H9 (cell line): ENCODE data around the gene RET. TPM values are rescaled to one million over a fixed set of nuclear protein-coding genes. Genes with fewer than 3 reads are reported as not detected.

ENCODE experiments used
- DNase-seq: peaks from one replicate; pipeline ENCODE4 v3.0.0-alpha.2; 2017
- H2AFZ ChIP-seq: one replicate; pipeline ENCODE4 v1.6.1; 2013; ENCODE audit warnings: mild to moderate bottlenecking, low read length, control low read depth, moderate library complexity
- H2AK5ac ChIP-seq: 2 replicates; pipeline ENCODE4 v1.6.1; 2013; ENCODE audit warnings: low read length, control low read depth, mixed read lengths; ENCODE audit not compliant: insufficient read length
- H2BK120ac ChIP-seq: one replicate; pipeline ENCODE4 v1.6.1; 2013; ENCODE audit warnings: low read depth, mild to moderate bottlenecking, low read length, control low read depth, inconsistent platforms; ENCODE audit not compliant: poor library complexity, severe bottlenecking
- H2BK12ac ChIP-seq: 2 replicates; pipeline ENCODE4 v1.6.1; 2013; ENCODE audit warnings: low read length, control low read depth, mixed read lengths, low read depth; ENCODE audit not compliant: insufficient read length
- H2BK15ac ChIP-seq: 2 replicates; pipeline ENCODE4 v1.6.1; 2013; ENCODE audit warnings: low read depth, low read length, control low read depth
- H2BK20ac ChIP-seq: one replicate; pipeline ENCODE4 v1.6.1; 2013; ENCODE audit warnings: low read depth, mild to moderate bottlenecking, low read length, control low read depth, inconsistent platforms; ENCODE audit not compliant: poor library complexity, severe bottlenecking
- H2BK5ac ChIP-seq: 2 replicates; pipeline ENCODE4 v1.6.1; 2013; ENCODE audit warnings: low read length, control low read depth, mixed read lengths; ENCODE audit not compliant: insufficient read length
- H3K14ac ChIP-seq: 2 replicates; pipeline ENCODE4 v1.6.1; 2013; ENCODE audit warnings: low read length, control low read depth; ENCODE audit not compliant: insufficient read depth
- H3K18ac ChIP-seq: 2 replicates; pipeline ENCODE4 v1.6.1; 2013; ENCODE audit warnings: low read depth, mild to moderate bottlenecking, mixed read lengths, low read length, control low read depth; ENCODE audit not compliant: insufficient read length
- H3K23ac ChIP-seq: 2 replicates; pipeline ENCODE4 v1.6.1; 2013; ENCODE audit warnings: low read length, control low read depth, mixed read lengths, low read depth; ENCODE audit not compliant: insufficient read length
- H3K23me2 ChIP-seq: 2 replicates; pipeline ENCODE4 v1.6.1; 2013; ENCODE audit warnings: low read depth, mild to moderate bottlenecking, mixed read lengths, low read length, control low read depth; ENCODE audit not compliant: insufficient read length, poor library complexity, severe bottlenecking
- H3K27ac ChIP-seq: 2 replicates; pipeline ENCODE4 v1.5.1; 2013; ENCODE audit warnings: low read length, control low read depth, mixed read lengths, low read depth; ENCODE audit not compliant: insufficient read length
- H3K27me3 ChIP-seq: 2 replicates; pipeline ENCODE4 v1.6.1; 2013; ENCODE audit warnings: low read length, control low read depth, inconsistent platforms; ENCODE audit not compliant: insufficient read depth
- H3K4ac ChIP-seq: 2 replicates; pipeline ENCODE4 v1.6.1; 2013; ENCODE audit warnings: low read depth, mild to moderate bottlenecking, control low read depth, inconsistent platforms, low read length, moderate library complexity
- H3K4me1 ChIP-seq: 2 replicates; pipeline ENCODE4 v1.6.1; 2013; ENCODE audit warnings: low read length, control low read depth, inconsistent platforms; ENCODE audit not compliant: insufficient read depth
- H3K4me2 ChIP-seq: 2 replicates; pipeline ENCODE4 v1.6.1; 2013; ENCODE audit warnings: low read length, control low read depth, mixed read lengths; ENCODE audit not compliant: insufficient read length, insufficient read depth
- H3K56ac ChIP-seq: 2 replicates; pipeline ENCODE4 v1.6.1; 2013; ENCODE audit warnings: low read depth, mild to moderate bottlenecking, mixed read lengths, low read length, control low read depth; ENCODE audit not compliant: insufficient read length
- H3K79me1 ChIP-seq: 2 replicates; pipeline ENCODE4 v1.6.1; 2013; ENCODE audit warnings: low read depth, mild to moderate bottlenecking, moderate library complexity, low read length, control low read depth, inconsistent platforms; ENCODE audit not compliant: insufficient read depth, poor library complexity, severe bottlenecking
- H3K79me2 ChIP-seq: 2 replicates; pipeline ENCODE4 v1.6.1; 2013; ENCODE audit warnings: low read length, control low read depth, inconsistent platforms; ENCODE audit not compliant: insufficient read depth
- H3K9ac ChIP-seq: 2 replicates; pipeline ENCODE4 v1.6.1; 2013; ENCODE audit warnings: low read length, control low read depth, mixed read lengths; ENCODE audit not compliant: insufficient read length; ENCODE audit errors: extremely low read depth
- H3K9me3 ChIP-seq: one replicate; pipeline ENCODE4 v1.6.1; 2013; ENCODE audit warnings: low read depth, low read length, inconsistent platforms; ENCODE audit not compliant: control insufficient read depth
- H3T11ph ChIP-seq: one replicate; pipeline ENCODE4 v1.6.1; 2013; ENCODE audit warnings: mild to moderate bottlenecking, low read length, control low read depth, inconsistent platforms
- H4K20me1 ChIP-seq: one replicate; pipeline ENCODE4 v1.6.1; 2013; ENCODE audit not compliant: control insufficient read depth, insufficient read length, insufficient read depth
- H4K5ac ChIP-seq: 2 replicates; pipeline ENCODE4 v1.6.1; 2013; ENCODE audit warnings: low read depth, mild to moderate bottlenecking, mixed read lengths, low read length, control low read depth; ENCODE audit not compliant: insufficient read length
- H4K8ac ChIP-seq: replicated peaks from 2 replicates; pipeline ENCODE4 v1.6.1; 2013; ENCODE audit warnings: low read length, control low read depth, mixed read lengths, low read depth; ENCODE audit not compliant: insufficient read length
- H4K91ac ChIP-seq: 2 replicates; pipeline ENCODE4 v1.6.1; 2013; ENCODE audit warnings: low read depth, mild to moderate bottlenecking, moderate library complexity, mixed read lengths, low read length, control low read depth; ENCODE audit not compliant: insufficient read length
- H3K27ac Mint-ChIP-seq, 3 experiments: 2 replicates in 2 of 3; 3 replicates in 1 of 3; pipeline ENCODE4 v1.8.0; 2020 to 2021; ENCODE audit warnings: mixed read lengths in 3 of 3, mild to moderate bottlenecking in 1 of 3, moderate library complexity in 1 of 3
- H3K27me3 Mint-ChIP-seq: 2 replicates; pipeline ENCODE4 v1.8.0; 2021; ENCODE audit warnings: low read depth, mild to moderate bottlenecking, moderate library complexity, mixed read lengths
- H3K36me3 Mint-ChIP-seq, 3 experiments: 2 replicates in 2 of 3; 3 replicates in 1 of 3; pipeline ENCODE4 v1.8.0; 2020 to 2021; ENCODE audit warnings: low read depth in 3 of 3, mixed read lengths in 3 of 3; ENCODE audit not compliant: insufficient read depth in 1 of 3
- H3K4me1 Mint-ChIP-seq, 2 experiments: 2 replicates each; pipeline ENCODE4 v1.8.0; 2020; ENCODE audit warnings: mixed read lengths in 2 of 2
- H3K4me3 Mint-ChIP-seq, 2 experiments: 2 replicates in 1 of 2; 3 replicates in 1 of 2; pipeline ENCODE4 v1.8.0; 2020 to 2021; ENCODE audit warnings: mild to moderate bottlenecking in 2 of 2, mixed read lengths in 2 of 2, moderate library complexity in 1 of 2
- H3K9me3 Mint-ChIP-seq, 2 experiments: 2 replicates in 1 of 2; 3 replicates in 1 of 2; pipeline ENCODE4 v1.8.0; 2020; ENCODE audit warnings: mild to moderate bottlenecking in 2 of 2, mixed read lengths in 2 of 2, moderate library complexity in 1 of 2
- WGBS: extraction: QIAGEN DNeasy Blood & Tissue Kit; methylation state at CpG from one replicate; pipeline ENCODE4 v1.1.7; 2013; ENCODE audit warnings: missing lambda C conversion rate, low lambda C conversion rate, mixed read lengths; ENCODE audit not compliant: insufficient read length; ENCODE audit errors: extremely low coverage; 5-methylcytosine and 5-hydroxymethylcytosine counted together
- total RNA-seq: library from RNA; stranded (reverse); gene quantifications from 2 replicates; pipeline ENCODE4 v1.2.1, GENCODE V29; 2021
- TF ChIP-seq, protein P1 (sequence below): fragments of 200-600 bp; sonication (generic); conservative IDR thresholded peaks from 3 replicates; pipeline ENCODE4 v1.8.0; 2021; ENCODE audit warnings: antibody characterized with exemption, mild to moderate bottlenecking

Gene RET
- total RNA-seq, 1 experiment from 2014 or later: 12.2 TPM

DNA sequence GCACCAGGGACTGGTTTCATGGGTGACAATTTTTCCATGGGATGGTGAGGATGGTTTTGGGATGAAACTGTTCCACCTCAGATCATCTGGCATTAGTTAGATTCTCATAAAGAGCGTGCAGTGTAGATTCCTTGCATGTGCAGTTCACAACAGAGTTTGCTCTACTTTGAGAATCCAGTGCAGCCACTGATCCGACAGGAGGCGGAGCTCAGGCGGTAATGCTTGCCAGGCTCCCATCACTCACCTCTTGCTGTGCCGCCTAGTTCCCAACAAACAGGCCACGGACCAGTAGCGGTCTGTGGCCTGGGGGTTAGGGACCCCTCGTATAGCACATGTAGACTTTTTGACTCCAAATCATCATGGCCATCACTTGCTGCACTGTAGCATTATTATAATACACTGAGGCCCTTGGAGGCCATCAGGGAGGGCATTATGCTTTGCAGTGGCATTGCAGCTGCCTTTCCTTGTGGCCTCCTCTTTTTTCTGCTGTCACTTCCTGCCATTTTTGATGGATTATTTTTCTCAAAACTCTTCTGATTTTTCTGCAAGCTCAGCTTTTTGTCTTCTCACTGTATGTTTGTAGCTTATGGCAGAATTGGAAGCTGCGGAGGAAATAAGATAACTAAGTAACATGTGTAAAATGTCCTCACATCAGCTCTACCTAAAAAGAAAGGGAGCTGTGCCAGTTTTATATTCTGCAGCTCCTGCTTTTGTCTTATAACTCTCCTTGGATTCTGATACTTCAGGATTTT, 79.9 kb downstream of the RET start:
- Mint-ChIP-seq H3K27ac (no peak overlapping the region), H3K9me3 (no peaks in the 10 kb centered on the region), H3K4me1 (peaks cover 6 to 8% of the 10 kb centered on the region in 2 experiments), H3K27me3 (no peaks in the 10 kb centered on the region), H3K4me3 (no peak overlapping the region), H3K36me3 (no peaks in the 10 kb centered on the region; a peak in 1 of 7 replicates)
- Histone ChIP-seq H3K56ac (no peak overlapping the region), H2AFZ (no peak overlapping the region), H2BK120ac (no peak overlapping the region), H4K8ac (no peak overlapping the region), H3K4ac (no peak overlapping the region), H3K79me2 (no peaks in the 10 kb centered on the region), H2AK5ac (no peak overlapping the region), H4K91ac (no peak overlapping the region), H4K5ac (no peak overlapping the region), H3K23me2 (no peaks in the 10 kb centered on the region), H4K20me1 (no peaks in the 10 kb centered on the region), H2BK5ac (no peak overlapping the region), H2BK12ac (no peak overlapping the region), H3K9me3 (no peaks in the 10 kb centered on the region), H3K4me2 (no peak overlapping the region), H3K23ac (no peak overlapping the region), H2BK20ac (no peak overlapping the region), H3K9ac (no peak overlapping the region), H3K18ac (no peak overlapping the region), H3K79me1 (no peaks in the 10 kb centered on the region), H3K14ac (no peak overlapping the region), H3K27me3 (no peaks in the 10 kb centered on the region), H3T11ph (no peak overlapping the region), H3K27ac (no peak overlapping the region), H2BK15ac (no peak overlapping the region), H3K4me1 (no peaks in the 10 kb centered on the region)
- DNase-seq: no peak
- WGBS: no CpG with 5 or more reads among the region's 9 CpGs
- TF ChIP-seq, protein P1, sequence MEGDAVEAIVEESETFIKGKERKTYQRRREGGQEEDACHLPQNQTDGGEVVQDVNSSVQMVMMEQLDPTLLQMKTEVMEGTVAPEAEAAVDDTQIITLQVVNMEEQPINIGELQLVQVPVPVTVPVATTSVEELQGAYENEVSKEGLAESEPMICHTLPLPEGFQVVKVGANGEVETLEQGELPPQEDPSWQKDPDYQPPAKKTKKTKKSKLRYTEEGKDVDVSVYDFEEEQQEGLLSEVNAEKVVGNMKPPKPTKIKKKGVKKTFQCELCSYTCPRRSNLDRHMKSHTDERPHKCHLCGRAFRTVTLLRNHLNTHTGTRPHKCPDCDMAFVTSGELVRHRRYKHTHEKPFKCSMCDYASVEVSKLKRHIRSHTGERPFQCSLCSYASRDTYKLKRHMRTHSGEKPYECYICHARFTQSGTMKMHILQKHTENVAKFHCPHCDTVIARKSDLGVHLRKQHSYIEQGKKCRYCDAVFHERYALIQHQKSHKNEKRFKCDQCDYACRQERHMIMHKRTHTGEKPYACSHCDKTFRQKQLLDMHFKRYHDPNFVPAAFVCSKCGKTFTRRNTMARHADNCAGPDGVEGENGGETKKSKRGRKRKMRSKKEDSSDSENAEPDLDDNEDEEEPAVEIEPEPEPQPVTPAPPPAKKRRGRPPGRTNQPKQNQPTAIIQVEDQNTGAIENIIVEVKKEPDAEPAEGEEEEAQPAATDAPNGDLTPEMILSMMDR: no peak
